GM19463 (cell line): ENCODE data around the gene IFNAR1.
"Not testable (repeated sequence)": the region's sequence is repeated elsewhere in the genome, so short reads cannot be mapped to it uniquely, and the experiment has no call there.

Experiments
- ATAC-seq: cut with Tn5 transposase; IDR thresholded peaks from one replicate; pipeline ENCODE4 v1.9.1; 2021; ENCODE audit warnings: mild to moderate bottlenecking, moderate library complexity; ENCODE audit not compliant: unreplicated experiment

IFNAR1 gene

GRCh38 chr21:33374450-33375096, 49.8 kb downstream of the IFNAR1 start:
- ATAC-seq = peak; percentile 48

GRCh38 chr21:33375101-33375644, 50.4 kb downstream of the IFNAR1 start:
- ATAC-seq = no peak

GRCh38 chr21:33377221-33377920, 52.6 kb downstream of the IFNAR1 start:
- ATAC-seq = no peak

- ATAC-seq = no peak
These were observed 53.3 kb downstream of the IFNAR1 start for GRCh38 chr21:33378081-33378480.

GRCh38 chr21:33379934-33380333, 55.2 kb downstream of the IFNAR1 start:
- not testable (repeated sequence) for ATAC-seq

GRCh38 chr21:33380483-33380998, 55.8 kb downstream of the IFNAR1 start:
- ATAC-seq = peak; percentile 55

- ATAC-seq = not testable (repeated sequence)
These were observed 56.6 kb downstream of the IFNAR1 start for GRCh38 chr21:33381381-33381780.

GRCh38 chr21:33383056-33383888, 58.5 kb downstream of the IFNAR1 start:
- ATAC-seq = peak; percentile 74

GRCh38 chr21:33384841-33385331, 60.1 kb downstream of the IFNAR1 start:
- ATAC-seq = no peak

GRCh38 chr21:33386222-33386784, 61.5 kb downstream of the IFNAR1 start:
- ATAC-seq = no peak

- no peak for ATAC-seq
These were observed 62.5 kb downstream of the IFNAR1 start for GRCh38 chr21:33387294-33387693.

GRCh38 chr21:33388188-33388587, 63.4 kb downstream of the IFNAR1 start:
- no peak for ATAC-seq

- no peak for ATAC-seq
These were observed 65.7 kb downstream of the IFNAR1 start for GRCh38 chr21:33390479-33390878.

GRCh38 chr21:33391656-33392055, 66.9 kb downstream of the IFNAR1 start:
- ATAC-seq = no peak

- ATAC-seq = no peak
These were observed 67.7 kb downstream of the IFNAR1 start for GRCh38 chr21:33392284-33392985.

- ATAC-seq = no peak
These were observed 68.6 kb downstream of the IFNAR1 start for GRCh38 chr21:33393348-33393747.

- no peak for ATAC-seq
These were observed 69.5 kb downstream of the IFNAR1 start for GRCh38 chr21:33394260-33394659.

GRCh38 chr21:33395891-33396331, 71.1 kb downstream of the IFNAR1 start:
- no peak for ATAC-seq

- no peak for ATAC-seq
These were observed 71.7 kb downstream of the IFNAR1 start for GRCh38 chr21:33396436-33396835.

GRCh38 chr21:33396951-33397350, 72.2 kb downstream of the IFNAR1 start:
- ATAC-seq = no peak
